ENCODE measurements around the gene ITM2C. TPM values are rescaled to one million over a fixed set of nuclear protein-coding genes. Genes with fewer than 3 reads are reported as not detected.

The ITM2C gene
- total and polyA plus RNA-seq, 9 of the 15 experiments (the other 6 are each of a cell fraction or from before 2014, with no cell fraction given): 0.49 to 58.8 (median 21.5) TPM

DNA sequence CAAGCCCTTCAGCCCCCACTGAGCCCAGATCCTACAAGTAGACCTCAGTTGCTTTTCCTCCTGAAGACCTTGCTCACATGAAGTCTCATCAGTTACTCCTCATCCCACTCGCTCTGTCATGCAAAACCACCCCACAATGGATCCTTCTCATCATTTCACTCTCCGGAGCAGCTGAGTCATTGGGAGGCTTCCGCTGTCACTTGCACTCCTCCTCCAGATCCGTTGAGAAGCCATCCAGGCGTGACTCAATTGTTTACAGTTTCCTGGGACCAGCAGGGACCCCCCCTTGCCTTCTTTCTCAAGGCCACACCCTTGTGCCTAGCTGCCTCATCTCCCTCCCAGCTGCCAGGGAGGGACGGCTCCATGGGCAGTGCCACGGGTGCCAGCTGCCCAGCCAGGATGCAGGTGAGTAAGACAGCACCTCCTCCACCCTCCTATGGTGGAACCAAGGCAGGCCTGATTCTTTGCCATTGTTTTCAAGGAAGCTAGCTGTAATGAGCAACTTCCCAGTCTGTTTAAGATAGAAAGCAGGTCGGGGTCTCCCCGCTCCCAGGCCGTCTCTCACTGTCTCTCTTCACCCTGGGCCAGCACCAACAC lies 44.0 kb downstream of the ITM2C start (continued):
- TF ChIP-seq PBX2 (CRISPR knock-in tag; IDR thresholded peaks at IDR 0.05; ENCODE audit: low read depth) (no peak), PBX2 (tag; conservative IDR thresholded peaks at IDR 0.05; ENCODE audit: low read depth) (0 out of 2 replicates have a peak, but pooled peaks have one; percentile 17), ETS2 (tag; IDR thresholded peaks at IDR 0.05; ENCODE audit: borderline replicate concordance, poor library complexity, severe bottlenecking) (no peak), YY1 (IDR thresholded peaks at IDR 0.05; ENCODE audit: borderline replicate concordance in 1 of 3, control insufficient read depth in 1 of 3, extremely low read depth in 1 of 3, insufficient read depth in 3 of 3, insufficient read length in 1 of 3, insufficient replicate concordance in 2 of 3, low read depth in 1 of 3, low read length in 2 of 3) (peak in 1 of 3 experiments; percentile 40), MCM3 (IDR thresholded peaks at IDR 0.05) (no peak), EP400 (IDR thresholded peaks at IDR 0.05) (peak; percentile 29), MIER1 (IDR thresholded peaks at IDR 0.05; ENCODE audit: low read depth) (no peak), L3MBTL2 (IDR thresholded peaks at IDR 0.05) (0 out of 2 replicates have a peak, but pooled peaks have one; percentile 16), SREBF1 (IDR thresholded peaks at IDR 0.05; ENCODE audit: borderline replicate concordance, low read depth, low read length) (no peak), PYGO2 (tag; IDR thresholded peaks at IDR 0.05) (no peak), ERF (CRISPR knock-in tag; IDR thresholded peaks at IDR 0.05) (no peak), ZSCAN32 (CRISPR knock-in tag; IDR thresholded peaks at IDR 0.05) (no peak), ZNF76 (CRISPR knock-in tag; IDR thresholded peaks at IDR 0.05; ENCODE audit: borderline replicate concordance) (no peak), DPF2 (IDR thresholded peaks at IDR 0.05) (peak; percentile 88)
